ENCODE measurements around the gene GPR150. TPM values are rescaled to one million over a fixed set of nuclear protein-coding genes. Genes with fewer than 3 reads are reported as not detected.

Gene GPR150
- total and polyA plus RNA-seq, 2 of the 13 experiments (the other 11 are each of a cell fraction or from before 2014, with no cell fraction given) = 0.03 TPM; not detected in 1

DNA sequence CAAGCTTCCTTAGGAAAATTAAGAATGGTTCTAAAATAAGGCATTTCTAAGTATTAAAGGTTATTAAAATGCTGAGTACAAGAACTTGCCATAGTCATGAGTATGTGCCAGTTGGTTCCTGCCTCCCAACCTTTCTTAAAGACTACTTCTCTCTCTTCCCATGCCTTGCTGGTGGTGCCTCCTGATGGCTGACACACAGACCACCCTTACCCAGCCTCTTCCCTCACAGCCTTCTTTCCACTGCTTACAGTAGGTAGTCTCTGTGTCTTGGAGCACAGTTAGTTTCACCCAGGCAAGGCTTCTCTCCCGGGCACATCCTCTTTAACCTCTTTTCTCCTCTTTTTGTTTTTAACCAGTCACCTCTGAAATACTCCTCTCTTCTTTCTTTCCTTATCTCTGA, 20.6 kb upstream of the GPR150 start:
- no peak overlapping the region for H3K4me3 ChIP-seq (replicated peaks in 1 of 3; ENCODE audit: insufficient read depth in 1 of 3, low read depth in 2 of 3, low read length in 3 of 3)
- no peak for DNase-seq (ENCODE audit: low spot score)
- H3K36me3 ChIP-seq (replicated peaks in 1 of 2; ENCODE audit: control insufficient read depth in 1 of 2, insufficient read depth in 2 of 2, low read length in 2 of 2) = no peaks in the 10 kb centered on the region; a peak in 1 of 5 replicates
- H3K4me1 ChIP-seq (ENCODE audit: insufficient read depth, low read length) = no peaks in the 10 kb centered on the region
- no peak for ATAC-seq
- in situ Hi-C loops (cut with HindIII; ENCODE audit: extremely low pct_ligation_motif_present, low pct_unique_long_range_greater_than_20kb) = no loop called here
- BruUV-seq (replicated peaks) = no TSS peak
- intact Hi-C loops (cut with micrococcal nuclease; ENCODE audit: unreplicated experiment) = no loop called here
- POLR2A ChIA-PET = no interaction called here
- 100% methylated on average over 1 of the region's 1 CpG for WGBS (ENCODE audit: low lambda C conversion rate)
- H3K9ac ChIP-seq (ENCODE audit: insufficient read depth, low read depth, low read length) = no peak overlapping the region
- H3K27me3 ChIP-seq (ENCODE audit: control insufficient read depth in 1 of 2, insufficient read depth in 2 of 2, low read length in 2 of 2) = no peaks in the 10 kb centered on the region
- H4K20me1 ChIP-seq (ENCODE audit: insufficient read depth, low read length) = no peaks in the 10 kb centered on the region
- no peaks in the 10 kb centered on the region for H3K9me3 ChIP-seq (ENCODE audit: low read length)
- no peak overlapping the region for H3K27ac ChIP-seq (ENCODE audit: extremely low read length, insufficient read depth, low read length)
- FAIRE-seq = no peak
- no peak overlapping the region for H2AFZ ChIP-seq (ENCODE audit: low read length)
- H3K4me2 ChIP-seq (ENCODE audit: low read depth, low read length) = no peak overlapping the region
- no peaks in the 10 kb centered on the region for H3K79me2 ChIP-seq (ENCODE audit: insufficient read depth, low read length)
- CTCF ChIA-PET (ENCODE audit: low intra/inter-chr PET ratio, low total read pairs) = no interaction called here
- TF ChIP-seq, protein P1, sequence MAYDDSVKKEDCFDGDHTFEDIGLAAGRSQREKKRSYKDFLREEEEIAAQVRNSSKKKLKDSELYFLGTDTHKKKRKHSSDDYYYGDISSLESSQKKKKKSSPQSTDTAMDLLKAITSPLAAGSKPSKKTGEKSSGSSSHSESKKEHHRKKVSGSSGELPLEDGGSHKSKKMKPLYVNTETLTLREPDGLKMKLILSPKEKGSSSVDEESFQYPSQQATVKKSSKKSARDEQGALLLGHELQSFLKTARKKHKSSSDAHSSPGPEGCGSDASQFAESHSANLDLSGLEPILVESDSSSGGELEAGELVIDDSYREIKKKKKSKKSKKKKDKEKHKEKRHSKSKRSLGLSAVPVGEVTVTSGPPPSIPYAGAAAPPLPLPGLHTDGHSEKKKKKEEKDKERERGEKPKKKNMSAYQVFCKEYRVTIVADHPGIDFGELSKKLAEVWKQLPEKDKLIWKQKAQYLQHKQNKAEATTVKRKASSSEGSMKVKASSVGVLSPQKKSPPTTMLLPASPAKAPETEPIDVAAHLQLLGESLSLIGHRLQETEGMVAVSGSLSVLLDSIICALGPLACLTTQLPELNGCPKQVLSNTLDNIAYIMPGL (CRISPR knock-in tag; IDR thresholded peaks at IDR 0.05; ENCODE audit: borderline replicate concordance in 1 of 2, low read depth in 1 of 2) = no peak
- TF ChIP-seq ZSCAN20 (CRISPR knock-in tag; IDR thresholded peaks at IDR 0.05; ENCODE audit: borderline replicate concordance) (no peak), ZBTB20 (CRISPR knock-in tag; IDR thresholded peaks at IDR 0.05; ENCODE audit: borderline replicate concordance, low read depth) (no peak), PCBP2 (optimal IDR thresholded peaks at IDR 0.05; ENCODE audit: low read depth, low read length, poor library complexity, severe bottlenecking) (no peak), ZNF761 (CRISPR knock-in tag; conservative IDR thresholded peaks at IDR 0.05) (no peak), JARID2 (CRISPR knock-in tag; IDR thresholded peaks at IDR 0.05; ENCODE audit: insufficient replicate concordance) (no peak), AFF4 (CRISPR knock-in tag; IDR thresholded peaks at IDR 0.05) (no peak)
- TF ChIP-seq, protein P2, sequence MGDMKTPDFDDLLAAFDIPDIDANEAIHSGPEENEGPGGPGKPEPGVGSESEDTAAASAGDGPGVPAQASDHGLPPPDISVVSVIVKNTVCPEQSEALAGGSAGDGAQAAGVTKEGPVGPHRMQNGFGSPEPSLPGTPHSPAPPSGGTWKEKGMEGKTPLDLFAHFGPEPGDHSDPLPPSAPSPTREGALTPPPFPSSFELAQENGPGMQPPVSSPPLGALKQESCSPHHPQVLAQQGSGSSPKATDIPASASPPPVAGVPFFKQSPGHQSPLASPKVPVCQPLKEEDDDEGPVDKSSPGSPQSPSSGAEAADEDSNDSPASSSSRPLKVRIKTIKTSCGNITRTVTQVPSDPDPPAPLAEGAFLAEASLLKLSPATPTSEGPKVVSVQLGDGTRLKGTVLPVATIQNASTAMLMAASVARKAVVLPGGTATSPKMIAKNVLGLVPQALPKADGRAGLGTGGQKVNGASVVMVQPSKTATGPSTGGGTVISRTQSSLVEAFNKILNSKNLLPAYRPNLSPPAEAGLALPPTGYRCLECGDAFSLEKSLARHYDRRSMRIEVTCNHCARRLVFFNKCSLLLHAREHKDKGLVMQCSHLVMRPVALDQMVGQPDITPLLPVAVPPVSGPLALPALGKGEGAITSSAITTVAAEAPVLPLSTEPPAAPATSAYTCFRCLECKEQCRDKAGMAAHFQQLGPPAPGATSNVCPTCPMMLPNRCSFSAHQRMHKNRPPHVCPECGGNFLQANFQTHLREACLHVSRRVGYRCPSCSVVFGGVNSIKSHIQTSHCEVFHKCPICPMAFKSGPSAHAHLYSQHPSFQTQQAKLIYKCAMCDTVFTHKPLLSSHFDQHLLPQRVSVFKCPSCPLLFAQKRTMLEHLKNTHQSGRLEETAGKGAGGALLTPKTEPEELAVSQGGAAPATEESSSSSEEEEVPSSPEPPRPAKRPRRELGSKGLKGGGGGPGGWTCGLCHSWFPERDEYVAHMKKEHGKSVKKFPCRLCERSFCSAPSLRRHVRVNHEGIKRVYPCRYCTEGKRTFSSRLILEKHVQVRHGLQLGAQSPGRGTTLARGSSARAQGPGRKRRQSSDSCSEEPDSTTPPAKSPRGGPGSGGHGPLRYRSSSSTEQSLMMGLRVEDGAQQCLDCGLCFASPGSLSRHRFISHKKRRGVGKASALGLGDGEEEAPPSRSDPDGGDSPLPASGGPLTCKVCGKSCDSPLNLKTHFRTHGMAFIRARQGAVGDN (CRISPR knock-in tag; IDR thresholded peaks at IDR 0.05) = no peak
